H9 (cell line): ENCODE data around the gene B9D1. TPM values are rescaled to one million over a fixed set of nuclear protein-coding genes. Genes with fewer than 3 reads are reported as not detected.

Experiments
- DNase-seq: peaks from one replicate; pipeline ENCODE4 v3.0.0-alpha.2; 2017
- H2AFZ ChIP-seq: one replicate; pipeline ENCODE4 v1.6.1; 2013; ENCODE audit warnings: mild to moderate bottlenecking, low read length, control low read depth, moderate library complexity
- H2AK5ac ChIP-seq: 2 replicates; pipeline ENCODE4 v1.6.1; 2013; ENCODE audit warnings: low read length, control low read depth, mixed read lengths; ENCODE audit not compliant: insufficient read length
- H2BK120ac ChIP-seq: one replicate; pipeline ENCODE4 v1.6.1; 2013; ENCODE audit warnings: low read depth, mild to moderate bottlenecking, low read length, control low read depth, inconsistent platforms; ENCODE audit not compliant: poor library complexity, severe bottlenecking
- H2BK12ac ChIP-seq: 2 replicates; pipeline ENCODE4 v1.6.1; 2013; ENCODE audit warnings: low read length, control low read depth, mixed read lengths, low read depth; ENCODE audit not compliant: insufficient read length
- H2BK15ac ChIP-seq: 2 replicates; pipeline ENCODE4 v1.6.1; 2013; ENCODE audit warnings: low read depth, low read length, control low read depth
- H2BK20ac ChIP-seq: one replicate; pipeline ENCODE4 v1.6.1; 2013; ENCODE audit warnings: low read depth, mild to moderate bottlenecking, low read length, control low read depth, inconsistent platforms; ENCODE audit not compliant: poor library complexity, severe bottlenecking
- H2BK5ac ChIP-seq: 2 replicates; pipeline ENCODE4 v1.6.1; 2013; ENCODE audit warnings: low read length, control low read depth, mixed read lengths; ENCODE audit not compliant: insufficient read length
- H3K14ac ChIP-seq: 2 replicates; pipeline ENCODE4 v1.6.1; 2013; ENCODE audit warnings: low read length, control low read depth; ENCODE audit not compliant: insufficient read depth
- H3K18ac ChIP-seq: 2 replicates; pipeline ENCODE4 v1.6.1; 2013; ENCODE audit warnings: low read depth, mild to moderate bottlenecking, mixed read lengths, low read length, control low read depth; ENCODE audit not compliant: insufficient read length
- H3K23ac ChIP-seq: 2 replicates; pipeline ENCODE4 v1.6.1; 2013; ENCODE audit warnings: low read length, control low read depth, mixed read lengths, low read depth; ENCODE audit not compliant: insufficient read length
- H3K23me2 ChIP-seq: 2 replicates; pipeline ENCODE4 v1.6.1; 2013; ENCODE audit warnings: low read depth, mild to moderate bottlenecking, mixed read lengths, low read length, control low read depth; ENCODE audit not compliant: insufficient read length, poor library complexity, severe bottlenecking
- H3K27ac ChIP-seq: 2 replicates; pipeline ENCODE4 v1.5.1; 2013; ENCODE audit warnings: low read length, control low read depth, mixed read lengths, low read depth; ENCODE audit not compliant: insufficient read length
- H3K27me3 ChIP-seq: 2 replicates; pipeline ENCODE4 v1.6.1; 2013; ENCODE audit warnings: low read length, control low read depth, inconsistent platforms; ENCODE audit not compliant: insufficient read depth
- H3K4ac ChIP-seq: 2 replicates; pipeline ENCODE4 v1.6.1; 2013; ENCODE audit warnings: low read depth, mild to moderate bottlenecking, control low read depth, inconsistent platforms, low read length, moderate library complexity
- H3K4me1 ChIP-seq: 2 replicates; pipeline ENCODE4 v1.6.1; 2013; ENCODE audit warnings: low read length, control low read depth, inconsistent platforms; ENCODE audit not compliant: insufficient read depth
- H3K4me2 ChIP-seq: 2 replicates; pipeline ENCODE4 v1.6.1; 2013; ENCODE audit warnings: low read length, control low read depth, mixed read lengths; ENCODE audit not compliant: insufficient read length, insufficient read depth
- H3K56ac ChIP-seq: 2 replicates; pipeline ENCODE4 v1.6.1; 2013; ENCODE audit warnings: low read depth, mild to moderate bottlenecking, mixed read lengths, low read length, control low read depth; ENCODE audit not compliant: insufficient read length
- H3K79me1 ChIP-seq: 2 replicates; pipeline ENCODE4 v1.6.1; 2013; ENCODE audit warnings: low read depth, mild to moderate bottlenecking, moderate library complexity, low read length, control low read depth, inconsistent platforms; ENCODE audit not compliant: insufficient read depth, poor library complexity, severe bottlenecking
- H3K79me2 ChIP-seq: 2 replicates; pipeline ENCODE4 v1.6.1; 2013; ENCODE audit warnings: low read length, control low read depth, inconsistent platforms; ENCODE audit not compliant: insufficient read depth
- H3K9ac ChIP-seq: 2 replicates; pipeline ENCODE4 v1.6.1; 2013; ENCODE audit warnings: low read length, control low read depth, mixed read lengths; ENCODE audit not compliant: insufficient read length; ENCODE audit errors: extremely low read depth
- H3K9me3 ChIP-seq: one replicate; pipeline ENCODE4 v1.6.1; 2013; ENCODE audit warnings: low read depth, low read length, inconsistent platforms; ENCODE audit not compliant: control insufficient read depth
- H3T11ph ChIP-seq: one replicate; pipeline ENCODE4 v1.6.1; 2013; ENCODE audit warnings: mild to moderate bottlenecking, low read length, control low read depth, inconsistent platforms
- H4K20me1 ChIP-seq: one replicate; pipeline ENCODE4 v1.6.1; 2013; ENCODE audit not compliant: control insufficient read depth, insufficient read length, insufficient read depth
- H4K5ac ChIP-seq: 2 replicates; pipeline ENCODE4 v1.6.1; 2013; ENCODE audit warnings: low read depth, mild to moderate bottlenecking, mixed read lengths, low read length, control low read depth; ENCODE audit not compliant: insufficient read length
- H4K8ac ChIP-seq: replicated peaks from 2 replicates; pipeline ENCODE4 v1.6.1; 2013; ENCODE audit warnings: low read length, control low read depth, mixed read lengths, low read depth; ENCODE audit not compliant: insufficient read length
- H4K91ac ChIP-seq: 2 replicates; pipeline ENCODE4 v1.6.1; 2013; ENCODE audit warnings: low read depth, mild to moderate bottlenecking, moderate library complexity, mixed read lengths, low read length, control low read depth; ENCODE audit not compliant: insufficient read length
- H3K27ac Mint-ChIP-seq, 3 experiments: 2 replicates in 2 of 3; 3 replicates in 1 of 3; pipeline ENCODE4 v1.8.0; 2020 to 2021; ENCODE audit warnings: mixed read lengths in 3 of 3, mild to moderate bottlenecking in 1 of 3, moderate library complexity in 1 of 3
- H3K27me3 Mint-ChIP-seq: 2 replicates; pipeline ENCODE4 v1.8.0; 2021; ENCODE audit warnings: low read depth, mild to moderate bottlenecking, moderate library complexity, mixed read lengths
- H3K36me3 Mint-ChIP-seq, 3 experiments: 2 replicates in 2 of 3; 3 replicates in 1 of 3; pipeline ENCODE4 v1.8.0; 2020 to 2021; ENCODE audit warnings: low read depth in 3 of 3, mixed read lengths in 3 of 3; ENCODE audit not compliant: insufficient read depth in 1 of 3
- H3K4me1 Mint-ChIP-seq, 2 experiments: 2 replicates each; pipeline ENCODE4 v1.8.0; 2020; ENCODE audit warnings: mixed read lengths in 2 of 2
- H3K4me3 Mint-ChIP-seq, 2 experiments: 2 replicates in 1 of 2; 3 replicates in 1 of 2; pipeline ENCODE4 v1.8.0; 2020 to 2021; ENCODE audit warnings: mild to moderate bottlenecking in 2 of 2, mixed read lengths in 2 of 2, moderate library complexity in 1 of 2
- H3K9me3 Mint-ChIP-seq, 2 experiments: 2 replicates in 1 of 2; 3 replicates in 1 of 2; pipeline ENCODE4 v1.8.0; 2020; ENCODE audit warnings: mild to moderate bottlenecking in 2 of 2, mixed read lengths in 2 of 2, moderate library complexity in 1 of 2
- WGBS: extraction: QIAGEN DNeasy Blood & Tissue Kit; methylation state at CpG from one replicate; pipeline ENCODE4 v1.1.7; 2013; ENCODE audit warnings: missing lambda C conversion rate, low lambda C conversion rate, mixed read lengths; ENCODE audit not compliant: insufficient read length; ENCODE audit errors: extremely low coverage; 5-methylcytosine and 5-hydroxymethylcytosine counted together
- total RNA-seq: library from RNA; stranded (reverse); gene quantifications from 2 replicates; pipeline ENCODE4 v1.2.1, GENCODE V29; 2021
- TF ChIP-seq, protein P1 (sequence below): fragments of 200-600 bp; sonication (generic); conservative IDR thresholded peaks from 3 replicates; pipeline ENCODE4 v1.8.0; 2021; ENCODE audit warnings: antibody characterized with exemption, mild to moderate bottlenecking

The B9D1 gene
- total RNA-seq, 1 experiment from 2014 or later, result 30.4 TPM

DNA sequence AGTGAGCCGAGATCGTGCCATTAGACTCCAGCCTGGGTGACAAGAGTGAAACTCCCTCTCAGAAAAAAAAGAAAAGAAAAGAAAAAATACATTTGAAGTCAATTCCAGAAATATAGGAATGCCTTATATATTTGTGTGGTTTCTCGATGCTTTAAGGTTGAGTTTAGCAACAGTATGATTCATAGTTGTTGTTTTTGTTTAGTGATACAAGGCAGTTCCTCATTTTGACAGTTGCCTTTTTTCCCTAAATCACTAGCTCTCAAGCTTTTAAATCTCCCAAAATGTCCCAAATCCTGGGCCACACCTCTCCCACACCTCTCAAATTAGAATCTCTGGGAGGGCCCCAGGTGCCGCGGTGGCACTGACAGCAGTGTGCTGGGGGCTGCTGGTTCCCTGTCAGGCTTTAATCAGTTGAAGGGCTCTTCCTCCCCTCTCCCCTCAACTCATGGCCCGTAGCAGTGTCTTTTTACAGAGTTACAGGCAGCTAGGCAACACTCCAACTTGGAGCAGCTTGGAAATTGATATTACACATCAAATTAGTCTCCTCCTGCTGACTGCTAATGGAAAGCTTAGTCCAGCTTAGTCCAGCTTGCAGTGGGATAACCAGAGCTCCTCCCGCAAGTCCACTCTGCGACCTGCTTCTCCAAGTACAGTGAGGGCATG lies 66.9 kb downstream of the B9D1 start:
- Histone ChIP-seq H2BK15ac (no peak overlapping the region), H2BK120ac (no peak overlapping the region), H2BK12ac (no peak overlapping the region), H3K27me3 (no peaks in the 10 kb centered on the region), H4K5ac (no peak overlapping the region), H3K23me2 (no peaks in the 10 kb centered on the region), H3T11ph (no peak overlapping the region), H3K14ac (no peak overlapping the region), H2AK5ac (no peak overlapping the region), H3K9me3 (no peaks in the 10 kb centered on the region), H3K79me1 (no peaks in the 10 kb centered on the region), H3K9ac (no peak overlapping the region), H3K4me1 (no peaks in the 10 kb centered on the region), H4K91ac (no peak overlapping the region), H4K20me1 (no peaks in the 10 kb centered on the region), H4K8ac (no peak overlapping the region), H3K18ac (no peak overlapping the region), H3K79me2 (no peaks in the 10 kb centered on the region), H3K4me2 (no peak overlapping the region), H3K23ac (no peak overlapping the region), H2BK5ac (no peak overlapping the region), H3K27ac (no peak overlapping the region), H3K4ac (no peak overlapping the region), H2AFZ (no peak overlapping the region), H2BK20ac (no peak overlapping the region), H3K56ac (no peak overlapping the region)
- DNase-seq, result no peak
- TF ChIP-seq, protein P1, sequence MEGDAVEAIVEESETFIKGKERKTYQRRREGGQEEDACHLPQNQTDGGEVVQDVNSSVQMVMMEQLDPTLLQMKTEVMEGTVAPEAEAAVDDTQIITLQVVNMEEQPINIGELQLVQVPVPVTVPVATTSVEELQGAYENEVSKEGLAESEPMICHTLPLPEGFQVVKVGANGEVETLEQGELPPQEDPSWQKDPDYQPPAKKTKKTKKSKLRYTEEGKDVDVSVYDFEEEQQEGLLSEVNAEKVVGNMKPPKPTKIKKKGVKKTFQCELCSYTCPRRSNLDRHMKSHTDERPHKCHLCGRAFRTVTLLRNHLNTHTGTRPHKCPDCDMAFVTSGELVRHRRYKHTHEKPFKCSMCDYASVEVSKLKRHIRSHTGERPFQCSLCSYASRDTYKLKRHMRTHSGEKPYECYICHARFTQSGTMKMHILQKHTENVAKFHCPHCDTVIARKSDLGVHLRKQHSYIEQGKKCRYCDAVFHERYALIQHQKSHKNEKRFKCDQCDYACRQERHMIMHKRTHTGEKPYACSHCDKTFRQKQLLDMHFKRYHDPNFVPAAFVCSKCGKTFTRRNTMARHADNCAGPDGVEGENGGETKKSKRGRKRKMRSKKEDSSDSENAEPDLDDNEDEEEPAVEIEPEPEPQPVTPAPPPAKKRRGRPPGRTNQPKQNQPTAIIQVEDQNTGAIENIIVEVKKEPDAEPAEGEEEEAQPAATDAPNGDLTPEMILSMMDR, result no peak
- peaks cover 12 to 16% of the 10 kb centered on the region in 2 experiments for H3K4me1 Mint-ChIP-seq
- H3K36me3 Mint-ChIP-seq, result peaks cover 0 to 2% (median 0%) of the 10 kb centered on the region in 3 experiments; a peak in 2 of 7 replicates
- no peaks in the 10 kb centered on the region for H3K9me3 Mint-ChIP-seq
- peak overlapping the region in 2 of 3 experiments; percentile 19 to 68; a peak in 2 of 7 replicates for H3K27ac Mint-ChIP-seq
- H3K4me3 Mint-ChIP-seq, result no peak overlapping the region
- no peaks in the 10 kb centered on the region for H3K27me3 Mint-ChIP-seq
- WGBS, result no CpG with 5 or more reads among the region's 8 CpGs
